ENCODE results near the gene MCUR1.
"Not testable (repeated sequence)": the region's sequence is repeated elsewhere in the genome, so short reads cannot be mapped to it uniquely, and the experiment has no call there.

MCUR1 gene

GRCh38 chr6:13851803-13852202 is 37.4 kb upstream of the MCUR1 start:
- no peak for DNase-seq (ENCODE audit: low read depth)
- TF ChIP-seq, protein P1, sequence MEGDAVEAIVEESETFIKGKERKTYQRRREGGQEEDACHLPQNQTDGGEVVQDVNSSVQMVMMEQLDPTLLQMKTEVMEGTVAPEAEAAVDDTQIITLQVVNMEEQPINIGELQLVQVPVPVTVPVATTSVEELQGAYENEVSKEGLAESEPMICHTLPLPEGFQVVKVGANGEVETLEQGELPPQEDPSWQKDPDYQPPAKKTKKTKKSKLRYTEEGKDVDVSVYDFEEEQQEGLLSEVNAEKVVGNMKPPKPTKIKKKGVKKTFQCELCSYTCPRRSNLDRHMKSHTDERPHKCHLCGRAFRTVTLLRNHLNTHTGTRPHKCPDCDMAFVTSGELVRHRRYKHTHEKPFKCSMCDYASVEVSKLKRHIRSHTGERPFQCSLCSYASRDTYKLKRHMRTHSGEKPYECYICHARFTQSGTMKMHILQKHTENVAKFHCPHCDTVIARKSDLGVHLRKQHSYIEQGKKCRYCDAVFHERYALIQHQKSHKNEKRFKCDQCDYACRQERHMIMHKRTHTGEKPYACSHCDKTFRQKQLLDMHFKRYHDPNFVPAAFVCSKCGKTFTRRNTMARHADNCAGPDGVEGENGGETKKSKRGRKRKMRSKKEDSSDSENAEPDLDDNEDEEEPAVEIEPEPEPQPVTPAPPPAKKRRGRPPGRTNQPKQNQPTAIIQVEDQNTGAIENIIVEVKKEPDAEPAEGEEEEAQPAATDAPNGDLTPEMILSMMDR (conservative IDR thresholded peaks at IDR 0.05; ENCODE audit: low read depth, low read length), result no peak
- no peak overlapping the region for H3K4me3 ChIP-seq (ENCODE audit: low read depth, low read length)

DNA sequence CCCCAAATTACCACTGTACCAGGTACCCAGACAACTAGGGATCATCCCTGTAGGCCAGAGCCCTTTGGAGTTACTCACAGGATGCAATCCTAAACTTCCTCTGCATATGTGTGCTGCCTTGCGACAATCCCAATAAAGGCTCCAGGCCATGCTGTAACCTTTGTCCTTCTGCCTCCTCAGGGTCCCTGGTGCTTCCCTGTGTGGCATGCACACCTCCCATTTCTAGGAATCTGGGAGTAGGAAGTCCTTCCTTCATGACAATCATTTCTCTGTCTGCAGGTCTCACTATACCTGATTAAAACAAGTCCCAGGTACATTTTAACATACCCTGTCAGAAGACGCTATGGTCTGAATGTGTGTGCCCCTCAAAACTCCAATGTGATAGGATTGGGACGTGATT is 37.0 kb upstream of the MCUR1 start:
- no peak overlapping the region for H3K4me3 ChIP-seq (ENCODE audit: low read depth, low read length)
- TF ChIP-seq, protein P1 (conservative IDR thresholded peaks at IDR 0.05; ENCODE audit: low read depth, low read length), result no peak
- DNase-seq (ENCODE audit: low read depth), result no peak

GRCh38 chr6:13850690-13851089 is 36.3 kb upstream of the MCUR1 start:
- DNase-seq (ENCODE audit: low read depth); H3K4me3 ChIP-seq (ENCODE audit: low read depth, low read length): not testable (repeated sequence)

GRCh38 chr6:13848522-13849150 is 34.3 kb upstream of the MCUR1 start:
- peak; percentile 39 for DNase-seq (ENCODE audit: low read depth)
- no peak overlapping the region for H3K4me3 ChIP-seq (ENCODE audit: low read depth, low read length)
- TF ChIP-seq, protein P1 (conservative IDR thresholded peaks at IDR 0.05; ENCODE audit: low read depth, low read length), result no peak

DNA sequence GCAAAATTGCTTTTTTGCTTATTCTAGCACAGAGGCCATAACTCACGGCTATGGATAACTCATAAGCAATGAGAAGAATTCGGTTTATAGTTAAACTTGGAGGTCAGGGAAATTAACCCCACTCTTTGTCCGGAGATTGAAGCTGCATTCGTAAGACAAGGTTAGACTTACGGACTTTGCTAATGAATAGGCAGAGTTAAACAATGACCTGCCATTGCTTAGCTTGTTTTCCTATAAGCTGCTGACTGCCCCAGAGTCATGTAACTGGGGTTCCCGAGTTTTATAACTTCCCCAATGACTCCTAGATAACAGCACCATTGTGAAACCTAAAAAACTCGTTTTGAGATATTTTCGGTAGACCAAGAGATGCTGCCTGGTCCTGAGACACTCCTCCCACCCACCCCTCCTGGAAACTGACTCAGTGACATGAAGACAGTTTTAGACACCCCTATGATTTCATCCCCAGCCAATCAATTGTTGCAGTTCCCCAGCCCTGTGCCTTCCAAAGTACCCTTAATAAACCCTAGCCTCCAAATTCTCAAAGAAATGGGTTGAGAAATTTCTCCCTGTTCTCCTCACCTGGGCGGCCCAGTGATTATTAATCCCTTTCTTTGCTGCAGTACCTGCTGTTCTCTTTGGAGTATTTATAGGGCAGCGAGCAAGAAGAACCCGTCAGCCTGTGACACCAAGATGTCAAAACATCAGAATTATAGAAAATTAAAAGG is 33.1 kb upstream of the MCUR1 start:
- TF ChIP-seq, protein P1 (conservative IDR thresholded peaks at IDR 0.05; ENCODE audit: low read depth, low read length), result no peak
- no peak overlapping the region for H3K4me3 ChIP-seq (ENCODE audit: low read depth, low read length)
- DNase-seq (ENCODE audit: low read depth), result no peak

- no peak for DNase-seq (ENCODE audit: low read depth)
- H3K4me3 ChIP-seq (ENCODE audit: low read depth, low read length), result no peak overlapping the region
- TF ChIP-seq, protein P1 (conservative IDR thresholded peaks at IDR 0.05; ENCODE audit: low read depth, low read length), result peak; percentile 11
Measured at GRCh38 chr6:13846841-13847240, 32.5 kb upstream of the MCUR1 start.

DNA sequence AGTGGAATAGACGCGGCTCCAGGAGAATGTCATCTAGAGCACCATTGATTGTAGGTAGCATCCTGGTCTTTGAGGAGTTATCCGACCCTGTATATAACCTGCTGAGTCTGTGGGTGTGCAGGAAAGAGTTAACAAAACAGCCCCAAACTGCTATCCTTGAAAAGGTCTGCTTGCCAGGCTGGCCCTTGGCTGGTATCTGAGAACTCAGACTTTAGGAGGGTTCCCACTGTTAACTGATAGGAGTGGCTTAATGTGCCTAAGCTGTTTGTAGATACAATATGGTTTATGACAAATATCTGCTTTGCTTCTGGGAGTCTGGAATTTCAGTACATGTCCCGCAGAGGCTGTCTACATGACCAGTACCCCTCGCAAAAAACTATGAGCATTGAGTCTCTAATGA is 27.6 kb upstream of the MCUR1 start:
- TF ChIP-seq, protein P1 (conservative IDR thresholded peaks at IDR 0.05; ENCODE audit: low read depth, low read length), result no peak
- no peak overlapping the region for H3K4me3 ChIP-seq (ENCODE audit: low read depth, low read length)
- no peak for DNase-seq (ENCODE audit: low read depth)

Data from choroid plexus epithelial cell (primary cell).